Glomerular endothelial cell (primary cell): ENCODE measurements around the gene GNPTAB. TPM values are rescaled to one million over a fixed set of nuclear protein-coding genes. Genes with fewer than 3 reads are reported as not detected.
"Not testable (repeated sequence)": the region's sequence is repeated elsewhere in the genome, so short reads cannot be mapped to it uniquely, and the experiment has no call there.

ENCODE experiments used
- DNase-seq: peaks from one replicate; pipeline ENCODE4 v3.0.0-alpha.2; 2011; ENCODE audit warnings: low read depth, low spot score; ENCODE audit errors: extremely low read depth
- total RNA-seq: library from RNA; depleted of rRNA; stranded (reverse); fragments of >200 nt; gene quantifications from 2 replicates; pipeline ENCODE4 v1.2.3, GENCODE V29; 2015

The GNPTAB gene
- total RNA-seq, 1 donor from 2014 or later: 38.3 TPM

GRCh38 chr12:101854747-101855146 is 24.0 kb upstream of the GNPTAB start:
- no peak for DNase-seq

GRCh38 chr12:101852998-101853397 is 22.2 kb upstream of the GNPTAB start:
- no peak for DNase-seq

GRCh38 chr12:101850199-101850598 is 19.4 kb upstream of the GNPTAB start:
- no peak for DNase-seq

GRCh38 chr12:101847325-101847724 is 16.6 kb upstream of the GNPTAB start:
- DNase-seq: no peak

- DNase-seq: no peak
These were observed 14.5 kb upstream of the GNPTAB start for GRCh38 chr12:101845137-101845711.

GRCh38 chr12:101841069-101841468 is 10.3 kb upstream of the GNPTAB start:
- DNase-seq: no peak

- no peak for DNase-seq
These were observed 8.8 kb upstream of the GNPTAB start for GRCh38 chr12:101839324-101840283.

GRCh38 chr12:101838628-101839323 is 8.0 kb upstream of the GNPTAB start:
- DNase-seq: no peak

GRCh38 chr12:101832030-101832429 is 1.3 kb upstream of the GNPTAB start:
- no peak for DNase-seq

- DNase-seq: no peak
These were observed 956 bp downstream of the GNPTAB start for GRCh38 chr12:101829639-101830366.

GRCh38 chr12:101828463-101829196 is 2.1 kb downstream of the GNPTAB start:
- no peak for DNase-seq

GRCh38 chr12:101826766-101827368 is 3.9 kb downstream of the GNPTAB start:
- DNase-seq: no peak

GRCh38 chr12:101824831-101825230 is 5.9 kb downstream of the GNPTAB start:
- no peak for DNase-seq

GRCh38 chr12:101823891-101824290 is 6.9 kb downstream of the GNPTAB start:
- no peak for DNase-seq

- DNase-seq: no peak
These were observed 7.7 kb downstream of the GNPTAB start for GRCh38 chr12:101823039-101823438.

GRCh38 chr12:101819467-101819866 is 11.3 kb downstream of the GNPTAB start:
- no peak for DNase-seq

GRCh38 chr12:101818689-101819088 is 12.1 kb downstream of the GNPTAB start:
- not testable (repeated sequence) for DNase-seq

GRCh38 chr12:101813117-101813516 is 17.6 kb downstream of the GNPTAB start:
- DNase-seq: no peak

- DNase-seq: not testable (repeated sequence)
These were observed 18.0 kb downstream of the GNPTAB start for GRCh38 chr12:101812716-101813115.

GRCh38 chr12:101811342-101811741 is 19.4 kb downstream of the GNPTAB start:
- not testable (repeated sequence) for DNase-seq
